ENCODE data around the gene BCL2L2.
A peak's percentile ranks its signal among the peaks of the same experiment; 100 is the strongest.
"Not testable (repeated sequence)": the region's sequence is repeated elsewhere in the genome, so short reads cannot be mapped to it uniquely, and the experiment has no call there.

The BCL2L2 gene, protein sequence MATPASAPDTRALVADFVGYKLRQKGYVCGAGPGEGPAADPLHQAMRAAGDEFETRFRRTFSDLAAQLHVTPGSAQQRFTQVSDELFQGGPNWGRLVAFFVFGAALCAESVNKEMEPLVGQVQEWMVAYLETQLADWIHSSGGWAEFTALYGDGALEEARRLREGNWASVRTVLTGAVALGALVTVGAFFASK

GRCh38 chr14:23306412-23307145, at the start of gene BCL2L2:
Gene BCL2L2, plus strand, starts transcription at chr14:23306833. Its CDS starts 935 bp downstream, at chr14:23307768.
- peak; percentile 91 for DNase-seq (ENCODE audit: low spot score)

DNA sequence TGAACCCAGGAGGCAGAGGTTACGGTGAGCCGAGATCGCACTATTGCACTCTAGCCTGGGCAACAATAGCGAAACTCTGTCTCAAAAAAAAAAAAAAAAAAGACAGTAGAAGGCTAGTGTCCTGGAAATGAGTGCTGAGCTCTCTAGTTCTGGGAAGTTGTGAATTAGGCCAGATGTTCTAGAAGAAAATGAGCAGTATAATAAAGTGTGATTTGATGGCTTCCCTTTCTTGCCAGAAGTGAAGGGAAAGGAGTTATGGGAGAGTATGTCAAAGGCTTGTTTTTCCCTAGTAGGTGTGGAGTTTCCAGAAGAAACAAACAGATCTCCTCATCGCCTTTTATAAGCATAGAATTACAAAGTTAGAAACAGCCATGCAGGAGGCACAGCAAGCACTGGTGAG, 48.4 kb upstream of the BCL2L2 start:
- no peak for DNase-seq (ENCODE audit: low spot score)

- no peak for DNase-seq (ENCODE audit: low spot score)
Measured at GRCh38 chr14:23259426-23259825, 47.2 kb upstream of the BCL2L2 start.

DNA sequence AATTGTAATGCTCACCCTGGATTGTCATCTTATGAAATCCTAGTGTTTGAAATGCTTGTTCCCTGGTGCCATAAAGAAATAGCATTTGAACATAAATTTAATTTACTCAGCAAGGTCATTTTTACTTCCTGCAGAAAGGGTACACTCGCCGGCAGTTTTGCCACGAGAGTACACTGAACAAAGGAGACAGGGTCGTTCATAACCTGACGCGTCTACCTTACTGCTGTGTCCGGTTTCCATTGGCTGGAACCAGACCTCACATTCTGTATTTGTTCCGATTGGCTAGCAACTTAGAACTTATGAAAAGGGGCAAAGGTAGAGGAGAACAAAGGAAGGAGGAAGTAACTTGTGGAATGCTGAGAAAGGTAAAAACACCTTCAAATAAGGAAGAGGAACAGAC, 45.8 kb upstream of the BCL2L2 start:
- not testable (repeated sequence) for DNase-seq (ENCODE audit: low spot score)

DNA sequence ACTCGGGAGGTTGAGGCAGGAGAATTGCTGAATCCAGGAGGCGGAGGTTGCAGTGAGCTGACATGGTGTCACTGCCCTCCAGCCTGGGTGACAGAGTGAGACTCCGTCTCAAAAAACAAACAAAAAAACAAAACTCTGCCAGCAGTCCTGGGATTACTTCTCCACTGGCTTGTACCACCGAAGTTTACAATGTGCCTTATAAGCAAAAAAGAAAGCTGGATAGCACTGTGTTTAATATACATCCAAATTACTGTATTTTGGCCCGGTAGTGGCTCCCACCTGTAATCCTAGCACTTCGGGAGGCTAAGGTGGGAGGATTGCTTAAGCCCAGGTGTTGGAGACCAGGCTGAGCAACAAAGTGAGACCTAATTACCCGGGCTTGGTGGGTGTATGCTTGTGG, 37.4 kb upstream of the BCL2L2 start:
- DNase-seq (ENCODE audit: low spot score): no peak

- no peak for DNase-seq (ENCODE audit: low spot score)
Measured at GRCh38 chr14:23275412-23275811, 31.2 kb upstream of the BCL2L2 start.

GRCh38 chr14:23277189-23277588, 29.4 kb upstream of the BCL2L2 start:
- DNase-seq (ENCODE audit: low spot score): no peak

- not testable (repeated sequence) for DNase-seq (ENCODE audit: low spot score)
Measured at GRCh38 chr14:23277928-23278327, 28.7 kb upstream of the BCL2L2 start.

DNA sequence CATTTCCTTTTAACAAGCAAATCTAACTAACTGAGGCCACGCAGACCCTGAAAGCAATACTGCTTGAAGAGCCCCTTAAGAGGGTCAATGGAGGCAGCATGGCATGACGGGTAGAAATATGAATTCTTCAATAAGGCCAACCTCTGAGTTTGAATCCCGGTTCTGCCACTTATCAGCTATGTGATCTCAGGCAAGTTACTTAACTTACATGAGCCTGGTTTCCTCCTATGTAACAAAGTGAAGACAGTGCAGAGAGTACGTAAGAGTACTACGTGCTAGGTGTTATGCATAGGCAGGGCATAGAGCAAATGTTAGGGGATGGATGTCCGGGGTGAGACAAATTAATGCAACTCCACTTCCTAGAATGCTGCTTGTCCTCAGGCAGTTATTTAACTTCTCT, 25.4 kb upstream of the BCL2L2 start:
- DNase-seq (ENCODE audit: low spot score): no peak

GRCh38 chr14:23284654-23285529, 21.7 kb upstream of the BCL2L2 start:
- DNase-seq (ENCODE audit: low spot score): no peak

- no peak for DNase-seq (ENCODE audit: low spot score)
Measured at GRCh38 chr14:23285530-23286019, 21.1 kb upstream of the BCL2L2 start.

DNA sequence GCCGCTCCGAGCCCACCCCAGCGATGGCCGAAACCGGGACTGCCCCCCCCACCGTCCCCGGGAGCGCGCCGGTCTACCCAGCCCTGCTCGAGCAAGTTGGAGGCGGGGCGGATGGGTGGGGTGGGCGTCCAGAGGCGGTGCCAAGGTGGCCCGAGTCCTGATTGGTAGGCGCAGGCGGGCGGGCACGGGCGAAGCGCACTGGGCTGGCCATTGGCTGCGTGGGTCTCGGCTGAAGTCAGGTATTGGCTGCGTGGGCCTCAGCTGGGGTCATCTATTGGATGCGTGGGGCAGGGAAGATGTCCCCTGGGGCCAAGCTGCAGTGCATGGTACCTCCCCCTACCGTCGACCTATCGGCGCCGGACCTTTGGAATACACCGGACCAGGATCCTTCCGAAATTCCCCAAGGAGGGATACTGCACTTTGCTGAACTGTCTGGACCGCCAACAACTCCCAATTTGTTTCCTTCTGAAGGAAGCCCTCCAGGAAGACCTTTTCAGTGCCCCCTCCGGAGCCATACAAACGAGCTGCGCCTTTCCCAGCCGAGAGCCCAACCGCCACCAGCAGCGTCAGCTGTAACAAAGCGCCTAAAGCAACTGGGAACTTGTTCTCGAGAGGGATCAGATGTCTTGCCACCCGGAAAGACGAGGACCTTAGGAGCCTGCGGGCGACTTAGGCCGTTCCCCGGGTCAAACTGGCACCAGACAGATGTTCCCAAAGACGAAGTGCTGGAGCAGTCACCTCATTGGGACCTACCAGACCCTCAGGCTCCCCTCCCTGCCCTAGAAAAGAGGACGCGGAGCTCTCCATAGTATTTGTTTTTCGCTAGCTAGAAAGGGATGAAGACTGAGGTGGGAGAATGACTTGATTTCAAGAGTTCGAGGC, 20.4 kb upstream of the BCL2L2 start, which contains the start of gene HOMEZ:
TSS of gene HOMEZ (minus strand) at position 113 of the 882 bp plus-strand sequence. CDS start 180 bp downstream, outside the sequence.
- DNase-seq (ENCODE audit: low spot score): peak; percentile 99

DNA sequence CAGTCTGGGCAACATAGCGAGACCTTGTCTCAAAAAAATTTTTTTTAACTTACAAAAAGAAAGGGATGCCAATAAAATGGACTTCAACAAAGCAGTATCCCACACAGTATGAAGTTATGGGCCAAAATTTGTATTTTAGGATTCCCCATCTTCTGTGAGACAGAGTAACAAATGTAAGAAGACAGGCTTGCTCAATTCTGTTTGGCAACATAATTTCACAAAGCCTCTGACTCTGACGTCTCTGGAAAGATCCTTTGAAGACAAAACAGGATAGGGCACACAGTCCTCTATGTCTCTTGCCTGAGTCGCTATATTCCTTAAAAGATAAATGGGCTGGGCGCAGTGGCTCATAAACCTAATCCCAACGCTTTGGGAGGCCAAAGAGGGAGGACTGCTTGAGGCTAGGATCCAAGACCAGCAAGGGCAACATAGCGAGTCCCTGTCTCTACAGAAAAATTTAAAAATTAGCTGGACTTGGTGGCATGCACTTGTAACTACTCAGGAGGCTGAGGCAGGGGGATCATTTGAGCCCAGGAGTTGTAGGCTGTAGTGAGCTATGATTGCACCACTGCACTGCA, 19.6 kb upstream of the BCL2L2 start:
- DNase-seq (ENCODE audit: low spot score): no peak

DNA sequence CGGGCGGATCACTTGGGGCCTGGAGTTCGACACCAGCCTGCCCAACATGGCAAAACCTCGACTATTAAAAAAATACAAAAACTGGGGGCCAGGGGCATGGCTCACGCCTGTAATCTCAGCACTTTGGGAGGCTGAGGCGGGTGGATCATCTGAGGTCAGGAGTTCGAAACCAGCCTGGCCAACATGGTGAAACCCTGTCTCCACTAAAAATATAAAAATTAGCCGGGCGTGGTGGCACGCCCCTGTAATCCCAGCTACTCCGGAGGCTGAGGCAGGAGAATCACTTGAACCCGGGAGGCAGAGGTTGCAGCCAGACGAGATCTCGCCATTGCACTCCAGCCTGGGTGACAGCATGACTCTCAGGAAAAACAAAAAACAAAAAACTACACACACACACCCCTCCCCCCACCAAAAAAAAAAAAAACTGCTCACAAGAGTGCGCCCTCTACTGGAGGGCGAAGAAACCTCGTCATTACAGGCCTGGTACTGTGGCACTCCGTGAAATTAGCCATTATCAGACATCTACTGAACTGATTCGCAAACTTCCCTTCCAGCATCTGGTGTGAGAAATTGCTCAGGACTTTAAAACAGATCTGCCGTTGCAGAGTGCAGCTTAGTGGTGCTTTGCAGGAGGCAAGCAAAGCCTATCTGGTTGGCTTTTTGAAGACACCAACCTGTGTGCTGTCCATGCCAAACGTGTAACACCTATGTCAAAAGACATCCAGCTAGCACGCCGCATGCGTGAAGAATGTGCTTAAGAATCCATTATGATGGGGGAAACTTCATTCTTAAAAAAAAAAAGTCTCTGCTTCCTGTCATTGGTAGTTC, 11.7 kb upstream of the BCL2L2 start:
- peak; percentile 57 for DNase-seq (ENCODE audit: low spot score)

- no peak for DNase-seq (ENCODE audit: low spot score)
Measured at GRCh38 chr14:23296012-23296777, 10.4 kb upstream of the BCL2L2 start.

- no peak for DNase-seq (ENCODE audit: low spot score)
Measured at GRCh38 chr14:23297096-23297495, 9.5 kb upstream of the BCL2L2 start.

DNA sequence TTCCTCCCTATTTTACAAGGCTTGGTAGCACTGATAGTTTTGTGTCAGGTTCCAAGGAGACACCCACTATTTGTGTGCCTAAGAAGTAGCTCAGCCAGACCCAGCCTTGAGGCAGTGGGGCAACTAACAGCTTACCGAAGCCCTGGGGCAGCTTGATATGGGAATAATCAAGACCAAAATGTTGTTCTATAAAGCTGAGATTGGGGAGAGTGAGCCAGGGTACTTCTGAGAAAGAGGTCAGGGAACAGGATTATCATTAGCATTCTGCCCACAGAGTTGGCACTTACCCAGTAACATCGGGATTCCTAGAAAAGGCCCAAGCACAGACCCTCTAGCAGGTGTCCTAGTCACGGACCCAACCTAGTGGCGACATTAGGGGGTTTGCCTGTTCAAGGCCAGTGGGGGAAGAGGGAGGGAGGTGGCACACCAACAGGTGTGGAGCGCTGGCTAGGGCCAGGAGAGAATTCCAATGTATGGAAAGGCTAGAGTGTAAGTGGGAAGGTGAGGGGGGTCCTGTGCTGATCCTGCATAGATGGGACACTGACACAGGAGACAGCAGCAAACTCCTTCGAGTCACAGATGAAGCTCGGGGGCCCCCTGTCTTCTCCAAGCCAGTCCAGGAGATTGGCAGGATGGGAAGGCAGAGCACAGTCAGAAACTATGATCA, 8.9 kb upstream of the BCL2L2 start:
- no peak for DNase-seq (ENCODE audit: low spot score)

DNA sequence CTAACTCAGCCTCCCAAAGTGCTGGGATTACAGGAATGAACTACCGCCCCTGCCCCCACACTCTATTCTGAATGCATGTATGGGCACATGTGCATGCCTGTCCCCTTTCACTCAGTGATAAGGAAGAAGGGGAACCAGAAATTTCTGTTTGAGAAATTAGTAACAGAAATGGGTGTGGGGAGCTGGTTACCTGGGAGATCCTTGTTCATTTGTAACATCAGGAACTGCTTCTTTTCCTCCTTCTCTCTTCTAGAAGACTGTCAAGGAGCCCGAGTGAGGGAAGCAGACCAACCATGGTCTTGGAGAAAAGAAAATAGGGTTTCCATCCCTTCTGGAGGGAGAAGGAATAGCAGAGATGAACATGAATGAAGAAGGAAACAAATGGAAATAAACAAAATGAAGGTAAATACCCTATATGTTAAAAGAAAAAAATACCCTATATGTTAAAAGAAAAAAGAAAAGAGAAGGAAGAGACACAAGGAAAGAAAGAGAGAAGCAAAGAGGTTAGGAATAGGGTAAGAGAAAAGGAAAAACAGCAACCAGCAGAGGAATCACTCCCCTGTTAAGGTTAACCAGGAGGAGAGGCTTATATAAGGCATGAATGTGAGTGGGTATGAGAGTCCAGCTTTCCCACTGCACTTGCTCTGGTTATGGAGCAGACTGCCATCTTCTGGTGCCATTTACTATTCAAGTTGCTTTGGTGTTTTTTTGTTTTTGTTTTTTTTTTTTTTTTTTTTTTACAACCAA, 7.2 kb upstream of the BCL2L2 start:
- peak; percentile 50 for DNase-seq (ENCODE audit: low spot score)
